Transverse colon (tissue), 4 donors: ENCODE data around the gene FBXL15. TPM values are rescaled to one million over a fixed set of nuclear protein-coding genes. Genes with fewer than 3 reads are reported as not detected.

ENCODE experiments used
- DNase-seq: peaks from one replicate; pipeline ENCODE4 v3.0.0-alpha.2; 2019
- H3K27ac ChIP-seq, 4 donors: fragments of 200-600 bp; sonication (generic); 2 replicates each; pipeline ENCODE4 v1.5.1; 2016 to 2018; ENCODE audit warnings: inconsistent platforms in 4 of 4
- H3K27me3 ChIP-seq: fragments of 200-600 bp; sonication (generic); 2 replicates; pipeline ENCODE4 v1.5.1; 2017; ENCODE audit warnings: inconsistent platforms
- H3K36me3 ChIP-seq, 4 donors: fragments of 200-600 bp; sonication (generic); 2 replicates each; pipeline ENCODE4 v1.5.1; 2017 to 2019; ENCODE audit warnings: inconsistent platforms in 4 of 4
- H3K4me1 ChIP-seq, 4 donors: fragments of 200-600 bp; sonication (generic); 2 replicates each; pipeline ENCODE4 v1.5.1; 2017 to 2020; ENCODE audit warnings: inconsistent platforms in 4 of 4
- H3K4me3 ChIP-seq, 4 donors: fragments of 200-600 bp; sonication (generic); 1 replicate in 1 of 4; 2 replicates in 3 of 4; pipeline versions ENCODE4 v1.5.1 to v1.6.1; 2017 to 2019; ENCODE audit warnings: inconsistent platforms in 4 of 4
- H3K9me3 ChIP-seq, 2 donors: fragments of 200-600 bp; sonication (generic); 2 replicates each; pipeline ENCODE4 v1.5.1; 2017 to 2019; ENCODE audit warnings: inconsistent platforms in 2 of 2
- EP300 ChIP-seq: sonication (generic); formaldehyde crosslinking; IDR thresholded peaks from one replicate; pipeline ENCODE4 v1.6.1; 2017; ENCODE audit warnings: antibody characterized with exemption, low read depth
- POLR2A ChIP-seq: fragments of 450-650 bp; IDR thresholded peaks from one replicate; pipeline ENCODE4 v1.6.1; 2016; ENCODE audit warnings: antibody characterized with exemption, mild to moderate bottlenecking, moderate library complexity
- POLR2AphosphoS5 ChIP-seq, 3 donors: sonication (generic); formaldehyde crosslinking; IDR thresholded peaks; one replicate each; pipeline ENCODE4 v1.6.1; 2016; ENCODE audit warnings: antibody characterized with exemption in 3 of 3
- WGBS, 2 donors: methylation state at CpG; one replicate each; pipeline ENCODE4 v1.1.5; 2018; ENCODE audit warnings: low coverage in 1 of 2; 5-methylcytosine and 5-hydroxymethylcytosine counted together
- in situ Hi-C, 4 donors: fragments of 200-750 bp; cut with MboI; loops; one replicate each; pipeline versions ENCODE4 v1.15.0 to v1.15.1; 2017; ENCODE audit warnings: low sequenced_read_pairs in 3 of 4, low pct_ligation_motif_present in 1 of 4, low pct_unique_long_range_greater_than_20kb in 1 of 4
- intact Hi-C: fragments of 100-400 bp; cut with DNase I; formaldehyde crosslinking; loops from one replicate; pipeline ENCODE4 v1.15.1; 2023; ENCODE audit warnings: low total_unique reads
- small RNA-seq, 4 donors: library from RNA; depleted of rRNA; stranded (forward); fragments of <200 nt; gene quantifications; one replicate each; pipeline ENCODE3, GENCODE V24; 2016
- total RNA-seq, 4 donors: library from RNA; depleted of rRNA; stranded (reverse); fragments of >200 nt; gene quantifications; one replicate each; pipeline ENCODE4 v1.1.0, GENCODE V29; 2016
- TF ChIP-seq, protein P1 (sequence below), 5 experiments: fragments of 200-600 bp in 3 of 5; fragments of 450-650 bp in 2 of 5; sonication (generic) in 3 of 5; IDR thresholded peaks; 1 replicate in 2 of 5; 2 replicates in 3 of 5; pipeline ENCODE4 v1.5.1; 2016 to 2017; ENCODE audit warnings: antibody characterized with exemption in 5 of 5, inconsistent platforms in 3 of 5, mild to moderate bottlenecking in 2 of 5, moderate library complexity in 1 of 5

FBXL15 gene
- total RNA-seq, 4 donors from 2014 or later, result 16.7 to 56.3 (median 46.0) TPM

DNA sequence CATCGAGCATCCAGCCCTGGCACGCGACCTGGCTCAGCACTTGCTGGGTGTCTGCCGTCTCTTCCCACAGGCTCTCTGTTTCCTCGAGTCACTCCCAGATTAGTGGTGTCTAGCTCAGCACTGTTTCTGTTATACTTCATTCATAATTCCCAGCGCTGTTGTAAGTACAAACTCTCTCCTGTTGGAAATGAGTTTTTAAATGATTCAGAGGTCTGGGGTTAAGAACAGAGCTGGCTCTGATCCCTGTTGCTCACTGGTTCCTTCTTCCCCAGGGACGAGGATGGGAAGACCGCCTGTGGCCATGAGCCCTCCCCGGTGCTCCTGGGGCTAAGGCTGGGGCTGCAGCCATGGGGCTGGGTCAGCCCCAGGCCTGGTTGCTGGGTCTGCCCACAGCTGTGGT lies 48.0 kb downstream of the FBXL15 start:
- in situ Hi-C loops, result no loop called here

DNA sequence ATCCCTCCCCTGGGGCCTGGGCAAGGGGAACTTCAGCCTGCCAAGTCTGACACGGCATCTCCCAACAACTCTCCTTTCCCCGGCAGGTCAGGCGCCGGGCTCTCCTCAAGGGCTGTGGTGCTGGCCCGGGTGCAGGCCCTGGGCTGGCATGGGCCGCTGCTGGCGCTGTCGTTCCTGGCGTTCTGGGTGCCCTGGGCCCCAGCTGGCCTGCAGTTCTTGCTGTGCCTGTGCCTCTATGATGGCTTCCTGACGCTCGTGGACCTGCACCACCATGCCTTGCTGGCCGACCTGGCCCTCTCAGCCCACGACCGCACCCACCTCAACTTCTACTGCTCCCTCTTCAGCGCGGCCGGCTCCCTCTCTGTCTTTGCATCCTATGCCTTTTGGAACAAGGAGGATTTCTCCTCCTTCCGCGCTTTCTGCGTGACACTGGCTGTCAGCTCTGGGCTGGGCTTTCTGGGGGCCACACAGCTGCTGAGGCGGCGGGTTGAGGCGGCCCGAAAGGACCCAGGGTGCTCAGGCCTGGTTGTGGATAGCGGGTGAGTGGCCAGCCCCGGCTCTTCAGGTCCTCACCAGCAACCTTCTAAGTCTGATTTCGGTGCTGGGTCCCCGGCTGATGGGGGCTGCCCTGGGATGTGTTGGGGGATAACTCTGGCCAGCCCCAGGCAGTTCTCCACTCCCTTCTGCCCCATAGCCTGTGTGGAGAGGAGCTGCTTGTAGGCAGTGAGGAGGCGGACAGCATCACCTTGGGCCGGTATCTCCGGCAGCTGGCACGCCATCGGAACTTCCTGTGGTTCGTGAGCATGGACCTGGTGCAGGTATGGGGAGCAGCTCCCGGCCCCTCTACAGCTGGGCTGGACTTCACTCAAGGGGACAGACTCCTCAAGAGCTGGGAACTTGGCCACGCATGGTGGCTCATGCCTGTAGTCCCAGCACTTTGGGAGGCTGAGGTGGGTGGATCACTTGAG lies 50.2 kb downstream of the FBXL15 start:
- Histone ChIP-seq H3K4me1 (peaks cover 0 to 10% (median 0%) of the 10 kb centered on the region in 4 donors), H3K9me3 (no peaks in the 10 kb centered on the region), H3K27me3 (no peaks in the 10 kb centered on the region), H3K27ac (no peak overlapping the region), H3K36me3 (no peaks in the 10 kb centered on the region), H3K4me3 (no peak overlapping the region)
- WGBS, 2 donors, result 91 to 93% methylated on average over 7 to 36 of the region's 36 CpGs
- no peak for DNase-seq
- intact Hi-C loops (no loop called here), in situ Hi-C loops (no loop called here)
- no peak for TF ChIP-seq POLR2A

More for the DNA sequence above, 48.0 kb downstream of the FBXL15 start:
- DNase-seq, result no peak
- Histone ChIP-seq H3K27me3 (no peaks in the 10 kb centered on the region), H3K9me3 (no peaks in the 10 kb centered on the region), H3K4me1 (peaks cover 0 to 11% (median under 1%) of the 10 kb centered on the region in 4 donors), H3K27ac (peak overlapping the region; percentile 17 to 74 (median 62)), H3K4me3 (no peak overlapping the region), H3K36me3 (no peaks in the 10 kb centered on the region)
- 83 to 86% methylated on average over 2 to 9 of the region's 9 CpGs for WGBS, 2 donors
- no peak for TF ChIP-seq EP300
- TF ChIP-seq, protein P1, sequence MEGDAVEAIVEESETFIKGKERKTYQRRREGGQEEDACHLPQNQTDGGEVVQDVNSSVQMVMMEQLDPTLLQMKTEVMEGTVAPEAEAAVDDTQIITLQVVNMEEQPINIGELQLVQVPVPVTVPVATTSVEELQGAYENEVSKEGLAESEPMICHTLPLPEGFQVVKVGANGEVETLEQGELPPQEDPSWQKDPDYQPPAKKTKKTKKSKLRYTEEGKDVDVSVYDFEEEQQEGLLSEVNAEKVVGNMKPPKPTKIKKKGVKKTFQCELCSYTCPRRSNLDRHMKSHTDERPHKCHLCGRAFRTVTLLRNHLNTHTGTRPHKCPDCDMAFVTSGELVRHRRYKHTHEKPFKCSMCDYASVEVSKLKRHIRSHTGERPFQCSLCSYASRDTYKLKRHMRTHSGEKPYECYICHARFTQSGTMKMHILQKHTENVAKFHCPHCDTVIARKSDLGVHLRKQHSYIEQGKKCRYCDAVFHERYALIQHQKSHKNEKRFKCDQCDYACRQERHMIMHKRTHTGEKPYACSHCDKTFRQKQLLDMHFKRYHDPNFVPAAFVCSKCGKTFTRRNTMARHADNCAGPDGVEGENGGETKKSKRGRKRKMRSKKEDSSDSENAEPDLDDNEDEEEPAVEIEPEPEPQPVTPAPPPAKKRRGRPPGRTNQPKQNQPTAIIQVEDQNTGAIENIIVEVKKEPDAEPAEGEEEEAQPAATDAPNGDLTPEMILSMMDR (IDR thresholded peaks at IDR 0.05), result no peak
- TF ChIP-seq POLR2A, result no peak
- no peak for TF ChIP-seq POLR2AphosphoS5 (IDR thresholded peaks at IDR 0.05)
- intact Hi-C loops, result no loop called here

Small RNAs within 50 kb of the gene (small RNA-seq; reads per million reads assigned to genes)
- 2,900 to 6,899 (median 5,328) reads per million in 4 donors for gene MIR146B

Other genes with a start within 250 kb of the FBXL15 start
- gene ELOVL3, start 194.5 kb upstream of the FBXL15 start, total RNA-seq, result not detected
- not detected for gene PITX3, start 179.3 kb upstream of the FBXL15 start, total RNA-seq
- 10 to 100 TPM; 60.5 to 97.6 (median 67.5) TPM for gene GBF1, start 175.3 kb upstream of the FBXL15 start, total RNA-seq
- 10 to 100 TPM in 3 of 4 donors, 1 to 10 TPM in 1; 4.4 to 24.5 (median 17.8) TPM for gene NFKB2, start 25.1 kb upstream of the FBXL15 start, total RNA-seq
- 10 to 100 TPM; 38.9 to 56.1 (median 49.4) TPM for gene PSD, start 2.1 kb upstream of the FBXL15 start, total RNA-seq
- 10 to 100 TPM in 3 of 4 donors, 1 to 10 TPM in 1; 5.2 to 35.2 (median 33.5) TPM for gene CUEDC2, start 11.7 kb downstream of the FBXL15 start, total RNA-seq
- gene C10orf95, start 30.7 kb downstream of the FBXL15 start, total RNA-seq, result 10 to 100 TPM in 1 of 4 donors, 1 to 10 TPM in 1, under 1 TPM in 2; 0.48 to 34.4 (median 1.1) TPM
- 10 to 100 TPM; 49.7 to 90.8 (median 79.4) TPM for gene ACTR1A, start 81.9 kb downstream of the FBXL15 start, total RNA-seq
- gene SUFU, start 83.1 kb downstream of the FBXL15 start, total RNA-seq, result 10 to 100 TPM in 1 of 4 donors, 1 to 10 TPM in 3; 5.4 to 13.8 (median 6.6) TPM
- 100 to 1,000 TPM in 1 of 4 donors, 10 to 100 TPM in 3; 59.1 to 108 (median 66.8) TPM for gene TRIM8, start 223.6 kb downstream of the FBXL15 start, total RNA-seq